Ishikawa (cell line): Measurements from ENCODE around the gene APOL6.

Experiments
- CEBPB ChIP-seq: IDR thresholded peaks from 2 replicates; pipeline ENCODE4 v1.6.1; 2012
- CREB1 ChIP-seq: IDR thresholded peaks from 2 replicates; pipeline ENCODE4 v1.6.1; 2012; ENCODE audit warnings: low read depth
- EP300 ChIP-seq: IDR thresholded peaks from 2 replicates; pipeline ENCODE4 v1.6.1; 2012; ENCODE audit warnings: borderline replicate concordance
- FOXM1 ChIP-seq: IDR thresholded peaks from 2 replicates; pipeline ENCODE4 v1.6.1; 2012; ENCODE audit warnings: low read depth, borderline replicate concordance
- NFIC ChIP-seq: IDR thresholded peaks from 2 replicates; pipeline ENCODE4 v1.6.1; 2012
- RAD21 ChIP-seq: IDR thresholded peaks from 2 replicates; pipeline ENCODE4 v1.6.1; 2012; ENCODE audit warnings: low read depth
- TAF1 ChIP-seq: IDR thresholded peaks from 2 replicates; pipeline ENCODE4 v1.6.1; 2012; ENCODE audit warnings: low read depth, mild to moderate bottlenecking
- TCF12 ChIP-seq: IDR thresholded peaks from 2 replicates; pipeline ENCODE4 v1.6.1; 2012; ENCODE audit warnings: low read depth
- TEAD4 ChIP-seq: IDR thresholded peaks from 2 replicates; pipeline ENCODE4 v1.6.1; 2012
- USF1 ChIP-seq: IDR thresholded peaks from 2 replicates; pipeline ENCODE4 v1.6.1; 2012
- YY1 ChIP-seq: IDR thresholded peaks from 2 replicates; pipeline ENCODE4 v1.6.1; 2012; ENCODE audit warnings: low read depth
- ZBTB7A ChIP-seq: IDR thresholded peaks from 2 replicates; pipeline ENCODE4 v1.6.1; 2012; ENCODE audit warnings: low read depth
- TF ChIP-seq, protein P1 (sequence below): IDR thresholded peaks from 2 replicates; pipeline ENCODE4 v1.6.1; 2012; ENCODE audit warnings: low read depth, mild to moderate bottlenecking
- TF ChIP-seq, protein P2 (sequence below): IDR thresholded peaks from 2 replicates; pipeline ENCODE4 v1.6.1; 2012

- TF ChIP-seq RAD21 (no peak), FOXM1 (no peak), YY1 (no peak), TCF12 (no peak), EP300 (no peak), CEBPB (no peak), NFIC (no peak), TAF1 (no peak), ZBTB7A (no peak), TEAD4 (no peak), USF1 (no peak), CREB1 (no peak)
- TF ChIP-seq, protein P1, sequence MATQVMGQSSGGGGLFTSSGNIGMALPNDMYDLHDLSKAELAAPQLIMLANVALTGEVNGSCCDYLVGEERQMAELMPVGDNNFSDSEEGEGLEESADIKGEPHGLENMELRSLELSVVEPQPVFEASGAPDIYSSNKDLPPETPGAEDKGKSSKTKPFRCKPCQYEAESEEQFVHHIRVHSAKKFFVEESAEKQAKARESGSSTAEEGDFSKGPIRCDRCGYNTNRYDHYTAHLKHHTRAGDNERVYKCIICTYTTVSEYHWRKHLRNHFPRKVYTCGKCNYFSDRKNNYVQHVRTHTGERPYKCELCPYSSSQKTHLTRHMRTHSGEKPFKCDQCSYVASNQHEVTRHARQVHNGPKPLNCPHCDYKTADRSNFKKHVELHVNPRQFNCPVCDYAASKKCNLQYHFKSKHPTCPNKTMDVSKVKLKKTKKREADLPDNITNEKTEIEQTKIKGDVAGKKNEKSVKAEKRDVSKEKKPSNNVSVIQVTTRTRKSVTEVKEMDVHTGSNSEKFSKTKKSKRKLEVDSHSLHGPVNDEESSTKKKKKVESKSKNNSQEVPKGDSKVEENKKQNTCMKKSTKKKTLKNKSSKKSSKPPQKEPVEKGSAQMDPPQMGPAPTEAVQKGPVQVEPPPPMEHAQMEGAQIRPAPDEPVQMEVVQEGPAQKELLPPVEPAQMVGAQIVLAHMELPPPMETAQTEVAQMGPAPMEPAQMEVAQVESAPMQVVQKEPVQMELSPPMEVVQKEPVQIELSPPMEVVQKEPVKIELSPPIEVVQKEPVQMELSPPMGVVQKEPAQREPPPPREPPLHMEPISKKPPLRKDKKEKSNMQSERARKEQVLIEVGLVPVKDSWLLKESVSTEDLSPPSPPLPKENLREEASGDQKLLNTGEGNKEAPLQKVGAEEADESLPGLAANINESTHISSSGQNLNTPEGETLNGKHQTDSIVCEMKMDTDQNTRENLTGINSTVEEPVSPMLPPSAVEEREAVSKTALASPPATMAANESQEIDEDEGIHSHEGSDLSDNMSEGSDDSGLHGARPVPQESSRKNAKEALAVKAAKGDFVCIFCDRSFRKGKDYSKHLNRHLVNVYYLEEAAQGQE: no peak
- TF ChIP-seq, protein P2, sequence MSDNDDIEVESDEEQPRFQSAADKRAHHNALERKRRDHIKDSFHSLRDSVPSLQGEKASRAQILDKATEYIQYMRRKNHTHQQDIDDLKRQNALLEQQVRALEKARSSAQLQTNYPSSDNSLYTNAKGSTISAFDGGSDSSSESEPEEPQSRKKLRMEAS: no peak
Observed at GRCh38 chr22:35660291-35661127, 12.3 kb downstream of the APOL6 start.
